Stimulated activated CD8-positive, alpha-beta memory T cell treated with anti-CD3 and anti-CD28 coated beads, Interleukin-12 subunit alpha, Interleukin-12 subunit beta, amount 100 ng/mL, for 4 hours (primary cell): ENCODE measurements around the gene HSFX2.
"Not testable (repeated sequence)": the region's sequence is repeated elsewhere in the genome, so short reads cannot be mapped to it uniquely, and the experiment has no call there.

Experiments
- DNase-seq: peaks from one replicate; pipeline ENCODE4 v3.0.0-alpha.2; 2020; ENCODE audit warnings: low read depth

Gene HSFX2

DNA sequence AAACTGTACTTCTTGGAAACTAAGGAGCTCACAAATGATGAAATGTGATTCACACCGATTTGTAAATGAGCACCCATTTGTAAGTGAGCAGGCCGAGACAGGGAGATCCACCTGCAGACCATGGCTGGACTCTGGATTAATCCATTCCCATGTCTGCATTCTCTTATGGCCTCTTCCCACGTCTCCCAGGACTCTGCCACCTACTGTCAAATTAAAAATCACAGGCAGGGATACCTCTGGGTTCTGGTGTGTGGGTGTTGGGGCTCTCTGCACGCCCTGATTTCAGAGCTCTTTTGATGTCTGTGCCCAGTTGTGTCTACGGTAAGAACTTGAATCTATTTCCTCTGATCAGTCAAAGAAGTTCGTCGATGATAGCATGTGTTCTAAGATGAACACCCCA is 4.1 kb downstream of the HSFX2 start:
- DNase-seq, result not testable (repeated sequence)

DNA sequence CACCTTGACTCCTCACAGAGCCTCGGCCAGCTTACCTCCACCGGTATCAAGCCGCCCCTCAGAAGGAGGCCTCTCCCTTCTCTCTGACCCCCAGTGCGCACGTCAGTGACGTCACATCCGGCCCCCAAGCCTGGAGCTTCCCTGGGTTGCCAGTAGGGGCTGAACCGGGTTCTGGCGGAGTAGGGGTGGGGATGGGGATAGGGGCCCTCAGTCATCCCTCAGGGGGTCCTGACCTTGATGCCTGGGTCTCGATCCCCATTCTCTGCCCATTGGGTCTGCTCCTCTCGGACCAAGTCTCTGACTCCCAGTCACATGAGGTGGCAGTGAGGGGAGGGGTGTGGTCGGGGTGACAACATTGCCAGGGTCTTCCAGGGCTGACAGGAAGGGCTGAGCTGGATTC is 7.8 kb downstream of the HSFX2 start, which contains the start of gene MAGEA9B:
Gene MAGEA9B (minus strand): TSS at position 101 of the 400 bp plus-strand sequence. CDS start 4,280 bp downstream, outside the sequence.
- not testable (repeated sequence) for DNase-seq

DNA sequence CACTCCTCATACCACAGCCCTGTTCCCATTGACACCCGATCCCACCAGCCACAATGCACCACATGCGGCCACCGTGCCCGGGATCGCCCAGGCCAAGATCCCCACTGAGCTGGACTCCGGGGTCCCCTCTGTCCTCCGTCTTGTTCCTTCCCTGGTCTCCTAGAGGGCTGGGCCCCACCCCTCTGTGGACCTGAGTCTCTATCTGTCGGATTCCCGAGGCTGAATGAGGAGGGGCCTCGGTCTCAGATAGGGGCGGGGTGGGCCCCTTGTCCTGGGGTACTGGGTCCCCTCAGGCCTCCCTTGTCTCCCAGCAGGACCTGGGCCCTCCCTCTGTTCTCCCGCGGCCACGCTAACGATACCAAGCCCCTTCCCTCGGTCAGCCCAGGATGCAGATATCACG is 9.5 kb downstream of the HSFX2 start:
- not testable (repeated sequence) for DNase-seq

DNA sequence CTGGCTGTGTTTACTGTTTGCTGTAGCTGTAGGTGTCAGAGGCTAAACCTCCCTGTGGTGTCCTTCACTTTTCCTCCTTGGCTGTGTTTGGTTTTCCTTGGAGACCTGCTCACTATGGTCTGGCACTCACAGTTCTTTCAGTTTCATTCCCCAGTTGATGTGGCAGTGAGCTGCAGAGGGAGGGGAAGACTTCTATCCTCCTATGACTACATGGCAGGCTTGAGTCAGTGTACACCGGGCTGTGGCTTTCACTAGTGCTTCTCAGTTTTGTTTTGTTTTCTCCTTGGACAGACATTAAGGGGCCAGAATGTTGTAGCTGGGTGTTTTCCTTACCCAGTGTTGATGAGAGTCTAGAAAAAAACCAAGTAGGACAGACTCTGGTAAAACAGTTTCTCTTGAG is 21.7 kb downstream of the HSFX2 start:
- not testable (repeated sequence) for DNase-seq

DNA sequence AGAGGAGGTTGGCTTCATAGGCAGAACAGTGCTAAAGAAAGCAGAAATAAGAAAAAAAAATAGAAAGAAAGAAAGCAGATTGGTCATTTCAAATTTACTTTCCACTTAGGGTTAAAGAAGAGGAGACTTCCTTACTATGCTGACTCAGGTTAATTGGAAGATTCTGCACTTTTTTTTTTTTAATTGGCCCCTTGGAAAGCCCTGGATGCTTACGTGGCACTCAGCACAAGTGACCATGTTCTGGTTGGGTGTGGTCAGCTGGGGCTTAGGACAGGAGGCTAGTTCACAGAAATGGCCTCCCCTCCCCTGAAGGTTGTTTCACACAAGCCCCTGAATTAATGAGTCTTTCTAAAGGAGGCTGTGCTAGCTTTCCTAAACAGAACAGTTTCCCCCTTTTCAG is 22.4 kb downstream of the HSFX2 start:
- no peak for DNase-seq

GRCh38 chrX:149571770-149572169 is 23.3 kb downstream of the HSFX2 start:
- DNase-seq, result no peak

DNA sequence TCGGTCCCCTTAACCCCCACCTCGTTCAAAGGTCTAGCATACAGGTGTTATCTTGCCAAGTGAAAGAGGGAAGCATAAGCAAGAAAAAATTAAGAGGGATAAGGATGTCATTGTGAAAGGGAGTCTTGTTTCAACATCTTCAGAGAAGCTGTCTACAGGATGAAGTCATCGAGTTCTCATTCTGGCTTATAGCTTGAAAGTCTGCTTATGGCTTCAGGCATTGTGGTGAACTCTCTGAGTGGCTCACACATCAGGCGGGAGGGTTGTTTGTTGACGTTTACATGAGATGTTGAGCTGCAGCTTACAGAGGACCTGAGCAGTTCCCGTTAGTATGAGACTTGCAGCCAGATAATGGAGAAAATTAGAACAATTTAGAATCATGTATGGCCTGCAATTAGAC is 24.4 kb downstream of the HSFX2 start:
- no peak for DNase-seq

DNA sequence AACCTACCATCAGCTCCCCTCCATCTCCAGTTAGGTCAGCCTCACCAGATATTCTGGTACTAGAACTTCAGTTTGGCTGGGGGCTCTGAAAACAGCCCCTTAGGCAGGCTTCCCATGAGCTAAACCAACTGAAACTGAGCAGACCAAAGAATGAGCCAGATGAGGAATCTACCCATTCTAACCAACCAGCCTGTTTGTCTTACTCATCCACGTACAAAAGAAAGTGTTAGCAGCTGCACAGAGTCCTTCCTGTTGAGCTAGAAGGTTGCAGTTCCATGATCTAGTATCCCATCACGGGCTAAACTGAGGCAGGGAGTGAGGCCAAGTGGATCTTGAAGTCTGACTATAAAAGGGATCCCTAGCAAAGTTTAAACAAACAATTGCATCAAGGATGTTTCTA is 25.3 kb downstream of the HSFX2 start:
- DNase-seq, result no peak

- no peak for DNase-seq
Observed at GRCh38 chrX:149568701-149569296, 26.3 kb downstream of the HSFX2 start.

GRCh38 chrX:149567621-149568417 is 27.3 kb downstream of the HSFX2 start:
- no peak for DNase-seq

DNA sequence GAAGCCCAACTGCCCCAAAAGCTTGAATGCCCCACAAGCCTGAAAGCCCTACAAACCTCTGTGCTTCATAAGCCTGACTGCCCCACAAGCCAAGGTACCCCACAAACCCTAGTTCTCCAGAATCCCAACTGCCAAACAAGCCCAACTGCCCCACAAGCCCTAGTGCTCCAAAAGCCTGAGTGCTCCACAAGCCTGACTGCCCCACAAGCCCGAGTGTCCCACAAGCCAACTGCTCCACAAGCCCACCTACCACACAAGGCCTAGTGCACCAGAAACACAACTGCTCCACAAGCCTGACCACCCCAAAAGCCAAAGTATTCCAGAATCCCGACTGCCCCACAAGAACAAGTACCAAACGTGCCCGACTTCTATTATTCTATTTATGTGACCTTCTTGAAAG is 31.8 kb downstream of the HSFX2 start:
- no peak for DNase-seq

DNA sequence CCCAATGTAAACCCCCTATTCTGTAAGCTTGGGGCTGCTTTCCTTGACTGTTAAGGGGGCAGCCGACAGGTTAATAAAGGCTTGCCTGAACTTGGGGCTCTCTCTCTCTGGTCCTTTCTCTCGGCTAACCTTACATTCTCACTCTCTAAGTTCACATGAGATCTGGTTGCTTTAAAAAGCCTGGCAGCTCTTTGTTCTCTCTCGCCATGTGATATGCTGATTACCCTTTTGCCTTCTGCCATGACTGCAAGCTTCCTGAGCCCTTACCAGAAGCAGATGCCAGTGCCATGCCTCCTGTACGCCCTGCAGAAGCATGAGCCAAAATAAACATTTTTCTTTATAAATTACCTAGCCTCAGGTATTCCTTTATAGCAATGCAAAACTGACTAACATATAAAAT is 39.9 kb downstream of the HSFX2 start:
- not testable (repeated sequence) for DNase-seq

DNA sequence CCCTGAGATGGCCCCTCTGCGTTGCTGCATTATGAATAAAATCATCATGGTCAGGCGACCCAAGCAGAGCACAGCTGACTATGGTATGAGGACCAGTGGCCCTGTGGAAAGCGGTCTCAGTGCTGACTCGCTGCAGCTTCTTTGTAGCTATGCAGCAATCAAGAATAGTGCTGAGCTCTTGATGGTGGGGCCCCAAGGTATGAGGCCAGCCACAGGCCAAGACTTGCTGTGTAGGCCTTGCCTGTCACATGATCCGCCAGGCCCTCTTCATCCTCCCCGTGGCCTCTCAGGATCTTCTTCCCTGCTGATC is 43.2 kb downstream of the HSFX2 start:
- not testable (repeated sequence) for DNase-seq

GRCh38 chrX:149551245-149551938 is 43.7 kb downstream of the HSFX2 start:
- not testable (repeated sequence) for DNase-seq

- DNase-seq, result not testable (repeated sequence)
Observed at GRCh38 chrX:149550454-149550853, 44.7 kb downstream of the HSFX2 start.

DNA sequence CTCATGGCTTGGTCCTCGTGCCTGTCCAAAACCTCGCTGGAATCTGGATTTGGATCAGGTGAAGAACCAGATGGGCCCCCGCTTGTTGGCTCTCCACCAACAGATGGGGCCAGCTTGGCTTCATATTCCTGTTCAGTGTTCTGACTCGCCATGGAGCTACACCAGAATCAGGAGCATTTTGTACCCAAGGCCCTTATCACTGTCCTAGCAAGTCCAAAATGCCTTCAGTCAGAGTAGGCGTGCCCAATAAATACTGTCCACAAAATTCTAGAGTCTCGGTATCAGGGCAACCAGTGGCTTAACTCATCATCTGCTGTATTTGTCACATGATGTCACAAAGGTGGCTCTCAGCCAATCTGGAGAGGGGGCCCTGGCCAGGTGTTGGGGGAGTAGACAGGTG is 45.4 kb downstream of the HSFX2 start, which contains the start of gene HSFX3:
Gene HSFX3 (minus strand): TSS at position 224 of the 400 bp plus-strand sequence. CDS start 72 bp downstream, at position 152.
- not testable (repeated sequence) for DNase-seq

GRCh38 chrX:149547782-149548181 is 47.3 kb downstream of the HSFX2 start:
- DNase-seq, result not testable (repeated sequence)

- not testable (repeated sequence) for DNase-seq
Observed at GRCh38 chrX:149546962-149547361, 48.2 kb downstream of the HSFX2 start.

DNA sequence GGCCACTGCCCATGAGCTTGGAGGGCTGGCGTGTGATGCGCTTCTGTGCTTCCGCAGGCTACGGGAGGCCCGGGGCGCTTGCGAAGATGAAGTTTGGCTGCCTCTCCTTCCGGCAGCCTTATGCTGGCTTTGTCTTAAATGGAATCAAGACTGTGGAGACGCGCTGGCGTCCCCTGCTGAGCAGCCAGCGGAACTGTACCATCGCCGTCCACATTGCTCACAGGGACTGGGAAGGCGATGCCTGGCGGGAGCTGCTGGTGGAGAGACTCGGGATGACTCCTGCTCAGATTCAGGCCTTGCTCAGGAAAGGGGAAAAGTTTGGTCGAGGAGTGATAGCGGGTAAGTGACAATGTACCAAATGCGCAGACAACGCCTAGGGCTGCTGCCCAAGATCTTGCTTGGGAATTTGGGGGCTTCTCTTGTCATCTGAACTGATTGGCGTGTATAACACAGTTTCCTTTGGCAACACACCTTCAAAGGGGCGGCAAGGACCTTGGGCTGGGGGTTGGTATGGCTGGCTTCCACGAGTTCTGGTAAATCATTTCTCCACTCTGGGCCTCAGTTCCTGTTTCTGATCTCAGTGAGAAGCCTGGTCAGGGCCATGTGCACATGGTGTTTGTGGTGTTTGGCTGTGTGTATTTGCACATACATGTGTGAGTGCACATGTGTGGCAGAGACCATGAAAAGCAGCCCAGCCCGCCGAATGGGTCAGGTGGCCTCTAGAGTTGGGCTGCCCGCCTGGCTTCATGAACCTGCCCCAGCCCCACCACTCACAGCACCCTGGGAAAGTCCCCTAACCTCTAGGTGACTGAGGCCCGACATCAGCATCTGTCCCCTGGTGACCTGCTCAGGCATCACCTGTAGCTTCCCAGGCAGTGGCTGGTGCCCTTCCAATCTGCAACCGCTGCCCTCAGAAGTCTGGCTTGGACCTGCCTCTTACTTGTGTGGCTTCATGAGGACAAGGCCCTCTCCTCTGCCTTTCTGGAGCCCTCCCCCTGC is 49.3 kb downstream of the HSFX2 start:
- not testable (repeated sequence) for DNase-seq
